Measurements from ENCODE around the gene CLDN7.
A peak's percentile ranks its signal among the peaks of the same experiment; 100 is the strongest.

Gene CLDN7

DNA sequence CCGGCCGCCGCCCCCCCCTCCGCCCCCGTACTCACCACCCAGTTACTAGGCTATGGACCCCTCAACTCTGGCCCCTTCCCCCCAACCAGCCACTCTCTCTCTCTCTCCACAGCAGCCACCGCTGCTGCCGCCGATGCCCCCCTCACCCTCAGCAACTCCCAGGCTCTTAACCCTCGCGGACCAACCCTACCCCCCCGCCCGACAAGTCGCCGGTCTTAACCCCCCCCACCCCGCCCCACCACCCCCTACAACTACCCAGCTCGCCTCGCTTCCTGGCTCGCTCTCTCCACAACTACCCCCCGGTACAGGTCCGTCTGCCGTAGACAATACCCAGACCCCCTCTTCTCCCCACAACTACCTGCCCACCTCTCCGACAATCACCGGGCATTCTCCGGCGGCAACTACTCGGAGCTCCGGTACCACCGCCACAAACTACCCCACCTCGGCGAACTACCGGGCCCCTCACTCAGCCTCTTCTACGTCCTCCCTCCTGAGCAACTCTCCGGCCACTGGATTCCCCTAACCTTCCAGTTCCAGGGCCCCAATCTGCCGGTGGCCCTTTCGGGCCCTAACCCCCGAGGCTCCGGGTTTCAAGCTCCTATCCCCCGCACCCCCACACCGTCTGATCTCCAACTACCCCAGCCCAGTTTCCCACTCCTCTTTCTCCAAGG lies 23.7 kb downstream of the CLDN7 start:
- no peak for DNase-seq (ENCODE audit: low read depth in 1 of 2, low spot score in 1 of 2)

DNA sequence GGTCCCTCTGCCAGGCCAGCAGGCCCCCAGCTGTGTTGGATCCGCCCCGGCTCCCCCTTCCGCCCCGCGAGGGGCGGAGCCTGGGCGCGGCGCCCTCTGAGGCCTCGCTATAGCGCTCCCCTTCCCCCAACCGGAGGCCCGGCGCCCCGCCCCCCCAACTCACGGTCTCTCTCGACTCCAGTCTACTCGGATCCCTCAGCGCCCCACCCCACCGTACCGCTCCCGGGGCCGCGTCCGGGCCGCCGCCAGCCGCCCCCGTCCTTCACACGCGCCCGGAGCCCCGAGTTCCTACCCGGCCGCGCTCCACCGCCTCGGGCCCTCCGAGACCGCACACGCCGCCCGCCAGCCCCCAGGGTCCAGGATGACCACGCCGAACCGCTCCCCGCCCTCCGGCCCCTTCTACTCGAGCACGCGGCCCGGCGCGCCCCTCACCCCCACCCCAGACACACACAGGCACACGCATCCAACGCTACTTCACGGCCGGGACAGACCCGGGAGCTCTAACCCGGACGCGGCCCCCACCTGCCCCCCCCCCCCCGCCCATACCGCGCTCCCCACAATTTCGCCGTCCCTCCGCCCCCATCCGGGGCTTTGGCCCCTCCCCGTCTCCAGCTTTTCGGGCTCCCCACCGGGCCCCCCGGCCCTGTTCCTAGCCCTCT lies 24.4 kb downstream of the CLDN7 start:
- peak; percentile 67 to 71 for DNase-seq (ENCODE audit: low read depth in 1 of 2, low spot score in 1 of 2)

DNA sequence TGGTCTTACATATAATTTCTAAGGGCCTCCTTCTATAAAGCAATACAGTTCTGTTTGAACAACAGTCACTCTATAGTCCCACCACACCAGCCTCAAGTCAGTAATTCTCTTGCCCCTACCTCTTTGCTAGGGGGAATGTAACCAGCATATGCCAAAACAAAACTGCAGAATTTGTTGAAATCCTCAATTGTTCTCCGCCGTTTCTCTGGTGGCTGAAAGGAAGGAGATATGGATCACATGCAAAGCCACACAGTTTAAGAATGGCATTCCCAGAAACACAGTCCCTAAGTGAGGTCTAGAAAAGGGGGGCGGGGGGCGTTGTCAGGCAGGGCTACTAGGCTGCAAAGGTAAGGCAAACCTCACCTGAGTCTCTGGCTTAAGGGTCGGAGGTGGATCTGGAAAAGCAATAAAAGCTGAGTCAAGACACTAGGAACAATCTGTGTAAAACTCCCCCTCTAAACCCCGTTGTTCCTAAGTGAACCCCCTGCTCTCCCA lies 25.0 kb downstream of the CLDN7 start:
- DNase-seq (ENCODE audit: low read depth in 1 of 2, low spot score in 1 of 2) = no peak

DNA sequence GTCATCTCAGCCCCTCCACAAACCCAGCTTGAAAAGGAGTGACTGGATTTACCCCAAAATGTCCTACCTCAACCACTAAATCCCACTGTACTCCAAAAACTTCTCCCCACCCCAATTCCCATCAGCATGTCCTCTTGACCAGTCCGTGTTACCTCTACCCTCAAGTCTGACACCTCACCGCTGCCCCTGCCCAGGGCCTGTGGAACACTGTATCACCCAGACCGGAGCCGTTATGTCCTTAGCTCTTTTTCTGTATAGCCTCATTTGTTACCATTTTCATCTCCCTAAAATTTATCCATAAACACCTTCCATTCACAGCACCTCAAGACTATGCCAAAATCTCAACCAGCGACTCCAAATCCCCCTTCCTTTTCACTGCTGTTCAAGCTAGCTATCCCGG lies 25.5 kb downstream of the CLDN7 start:
- no peak for DNase-seq (ENCODE audit: low read depth in 1 of 2, low spot score in 1 of 2)

DNA sequence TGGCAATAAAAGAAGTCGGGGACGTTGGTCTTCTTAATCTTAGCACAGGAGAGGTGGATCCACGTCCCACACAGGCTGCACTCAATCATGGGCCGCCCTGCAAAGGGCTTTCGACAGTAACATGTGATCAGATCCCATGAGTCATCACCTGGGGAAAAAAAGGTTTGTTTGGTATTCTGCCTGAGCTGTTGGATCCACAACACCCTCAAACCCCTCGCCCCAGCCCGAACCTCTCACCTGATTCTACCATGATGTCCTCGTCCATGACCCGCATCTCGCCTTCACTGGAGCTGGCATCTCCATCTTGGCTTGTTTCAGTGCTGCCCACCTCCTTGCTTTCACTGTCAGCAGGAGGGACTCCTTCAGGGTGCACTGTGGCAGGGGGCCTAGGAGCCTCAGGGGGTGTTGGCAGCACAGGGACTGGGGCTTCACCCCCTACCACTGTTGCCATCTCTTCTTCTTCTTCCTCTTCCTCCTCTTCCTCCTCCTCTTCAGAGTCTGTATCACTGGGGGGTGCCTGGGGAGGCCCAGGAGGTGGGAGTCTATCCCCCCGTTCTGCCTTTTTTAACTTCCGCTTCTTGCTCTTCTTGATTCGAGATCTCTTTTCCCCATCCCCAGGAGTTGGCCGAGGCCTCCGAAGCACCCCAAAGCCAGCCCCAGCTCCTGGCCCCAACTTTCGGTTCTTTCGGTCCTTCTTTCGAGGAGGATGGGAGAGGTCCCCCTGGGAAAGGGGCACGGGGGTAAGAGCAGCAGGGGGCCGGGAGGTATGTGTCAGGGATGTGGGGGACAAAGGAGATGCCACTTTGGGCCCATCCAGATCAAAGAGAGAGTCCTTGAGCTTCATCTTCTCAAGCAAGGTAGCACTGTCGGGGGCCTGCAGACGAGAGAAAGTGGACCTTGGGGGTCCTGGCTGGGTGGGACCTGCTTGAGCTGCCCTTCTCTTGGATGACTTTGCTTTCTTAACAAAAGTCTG lies 26.3 kb downstream of the CLDN7 start:
- DNase-seq (ENCODE audit: low read depth in 1 of 2, low spot score in 1 of 2) = no peak

GRCh38 chr17:7234083-7234951 lies 28.0 kb downstream of the CLDN7 start, which contains the start of gene DVL2:
Gene DVL2, minus strand, starts transcription at chr17:7234517. Its CDS starts 255 bp downstream, at chr17:7234262.
- DNase-seq (ENCODE audit: low read depth in 1 of 2, low spot score in 1 of 2) = peak; percentile 91

DNA sequence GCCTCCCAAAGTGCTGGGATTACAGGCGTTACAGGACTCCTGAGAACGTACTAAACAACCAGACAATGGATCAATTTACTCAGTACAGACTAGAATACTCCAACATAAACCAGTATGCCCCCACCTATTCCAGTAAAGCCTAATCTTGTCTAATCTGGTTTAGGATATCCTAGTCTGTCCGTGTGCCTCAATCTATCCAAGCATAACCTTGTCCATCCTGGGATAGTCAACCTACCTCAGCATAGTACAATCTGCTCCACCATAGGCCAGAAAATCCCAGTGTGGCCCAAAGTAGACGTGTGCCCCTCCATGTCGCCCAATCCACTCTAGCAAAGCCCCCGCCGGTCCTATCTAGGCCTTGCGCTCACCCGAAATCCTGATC lies 28.6 kb downstream of the CLDN7 start:
- no peak for DNase-seq (ENCODE audit: low read depth in 1 of 2, low spot score in 1 of 2)

GRCh38 chr17:7232114-7232513 lies 30.2 kb downstream of the CLDN7 start:
- DNase-seq (ENCODE audit: low read depth in 1 of 2, low spot score in 1 of 2) = no peak

DNA sequence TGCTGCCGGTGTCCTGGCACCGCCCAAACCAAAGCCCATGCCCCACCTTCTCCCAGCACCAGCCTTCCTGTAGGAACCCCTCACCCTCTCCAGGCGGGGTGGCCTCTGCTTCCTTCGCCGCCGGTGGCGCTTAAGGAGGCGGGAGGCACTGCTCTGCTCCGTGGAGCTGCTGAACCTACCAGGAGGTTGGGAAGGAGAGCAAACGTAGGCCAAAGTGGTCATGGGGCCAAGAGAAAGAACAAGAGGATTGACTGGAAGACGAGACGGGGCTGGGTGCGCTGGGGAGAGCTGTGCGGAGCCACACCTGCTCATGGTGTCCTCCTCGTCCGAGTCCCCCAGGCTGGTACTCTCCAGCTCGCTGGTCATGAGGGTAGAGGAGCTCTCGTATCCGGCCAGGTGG lies 32.8 kb downstream of the CLDN7 start:
- DNase-seq (ENCODE audit: low read depth in 1 of 2, low spot score in 1 of 2) = no peak

DNA sequence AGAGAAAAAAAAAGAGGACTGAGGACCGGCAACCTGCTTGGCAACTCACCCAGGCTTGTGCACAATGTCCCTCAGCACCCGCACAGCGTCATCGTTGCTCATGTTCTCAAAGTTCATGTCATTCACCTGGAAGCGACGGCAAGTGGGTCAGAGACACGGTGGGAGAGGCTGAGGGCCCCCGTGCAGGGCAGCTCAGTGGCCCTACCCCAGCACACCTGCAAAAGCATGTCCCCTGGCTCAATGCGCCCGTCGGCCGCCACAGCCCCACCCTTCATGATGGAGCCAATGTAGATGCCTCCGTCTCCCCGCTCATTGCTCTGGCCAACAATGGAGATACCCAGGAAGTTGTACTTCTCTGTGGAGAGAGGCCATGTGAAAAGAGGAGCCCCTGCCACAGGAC lies 33.4 kb downstream of the CLDN7 start:
- no peak for DNase-seq (ENCODE audit: low read depth in 1 of 2, low spot score in 1 of 2)

DNA sequence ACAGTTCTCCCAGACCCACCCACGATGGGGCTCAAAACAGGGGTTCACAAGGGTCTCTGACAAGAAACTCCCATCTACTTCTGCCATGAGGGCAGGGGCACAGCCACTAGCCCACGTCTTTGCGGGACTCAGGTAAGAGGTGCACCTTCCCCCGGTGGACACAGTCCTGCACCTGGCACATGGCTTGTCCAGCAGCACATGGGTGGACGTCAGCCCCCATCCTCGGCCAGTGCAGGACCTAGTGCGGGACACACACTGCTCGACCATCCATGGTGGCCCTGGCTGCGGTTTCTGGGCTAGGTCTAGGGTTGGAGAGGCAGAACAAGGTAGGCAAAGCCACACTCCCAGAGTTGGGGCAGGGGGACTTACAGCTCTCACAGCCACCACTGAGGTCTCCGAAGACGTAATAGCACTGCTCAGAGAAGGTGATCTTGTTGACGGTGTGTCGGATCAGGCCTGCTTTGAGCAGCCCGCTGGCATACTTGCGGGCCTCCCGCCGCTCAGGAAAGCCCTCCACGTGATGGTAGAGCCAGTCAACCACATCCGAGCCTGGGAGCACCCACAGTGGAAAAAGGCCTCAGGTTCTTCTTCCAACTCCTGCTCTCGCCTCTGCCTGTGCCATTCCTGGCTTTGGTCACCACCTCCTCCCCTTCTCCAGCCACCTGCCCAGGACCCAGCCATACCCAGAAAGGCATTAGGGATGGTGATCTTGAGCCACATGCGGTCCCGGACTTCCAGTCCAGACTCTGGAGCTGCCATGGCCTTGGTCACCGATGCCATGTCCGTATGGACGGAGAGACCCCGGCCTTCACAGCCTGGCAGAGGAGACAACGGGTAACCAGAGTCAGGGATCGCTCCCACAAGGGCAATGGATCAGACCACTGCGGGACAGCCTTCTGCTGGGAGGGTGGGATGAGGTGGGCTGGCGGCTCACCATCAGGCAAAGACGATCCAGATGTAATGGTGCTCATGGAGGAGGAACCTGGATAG lies 35.3 kb downstream of the CLDN7 start:
- DNase-seq (ENCODE audit: low read depth in 1 of 2, low spot score in 1 of 2) = no peak

- DNase-seq (ENCODE audit: low read depth in 1 of 2, low spot score in 1 of 2) = no peak
Observed at GRCh38 chr17:7225711-7226331, 36.5 kb downstream of the CLDN7 start.

DNA sequence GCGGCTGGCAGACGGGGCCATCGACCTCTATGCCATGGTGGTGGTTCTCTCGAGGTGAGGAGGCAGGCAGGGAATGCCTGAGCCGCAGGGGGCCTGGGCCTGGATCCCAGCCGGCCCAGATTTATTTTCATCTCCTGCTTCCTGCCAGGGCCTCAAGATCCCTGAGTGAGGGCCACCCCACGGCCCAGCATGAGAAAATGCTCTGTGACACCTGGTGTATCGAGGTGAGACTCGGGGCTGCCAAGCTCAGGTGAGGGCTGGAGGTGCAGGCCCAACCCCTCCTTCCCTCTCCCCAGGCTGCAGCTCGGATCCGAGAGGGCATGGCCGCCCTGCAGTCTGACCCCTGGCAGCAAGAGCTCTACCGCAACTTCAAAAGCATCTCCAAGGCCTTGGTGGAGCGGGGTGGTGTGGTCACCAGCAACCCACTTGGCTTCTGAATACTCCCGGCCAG lies 37.6 kb downstream of the CLDN7 start:
- no peak for DNase-seq (ENCODE audit: low read depth in 1 of 2, low spot score in 1 of 2)

DNA sequence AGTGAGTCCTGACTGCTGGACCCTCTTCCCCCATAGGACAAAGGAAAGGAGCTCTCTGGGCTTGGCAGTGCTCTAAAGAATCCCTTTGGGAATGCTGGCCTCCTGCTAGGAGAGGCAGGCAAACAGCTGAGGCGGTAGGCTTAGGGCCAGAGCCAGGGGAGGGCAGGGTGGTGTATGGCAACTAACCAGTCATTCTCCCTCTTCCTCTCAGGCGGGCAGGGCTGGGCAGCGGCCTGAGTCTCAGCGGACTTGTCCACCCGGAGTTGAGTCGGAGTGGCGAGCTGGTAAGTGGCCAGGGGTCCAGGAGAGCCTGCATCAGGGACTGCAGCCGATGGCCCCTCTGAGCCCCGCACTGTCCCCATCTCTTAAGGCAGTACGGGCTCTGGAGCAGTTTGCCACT lies 38.2 kb downstream of the CLDN7 start:
- DNase-seq (ENCODE audit: low read depth in 1 of 2, low spot score in 1 of 2) = no peak

DNA sequence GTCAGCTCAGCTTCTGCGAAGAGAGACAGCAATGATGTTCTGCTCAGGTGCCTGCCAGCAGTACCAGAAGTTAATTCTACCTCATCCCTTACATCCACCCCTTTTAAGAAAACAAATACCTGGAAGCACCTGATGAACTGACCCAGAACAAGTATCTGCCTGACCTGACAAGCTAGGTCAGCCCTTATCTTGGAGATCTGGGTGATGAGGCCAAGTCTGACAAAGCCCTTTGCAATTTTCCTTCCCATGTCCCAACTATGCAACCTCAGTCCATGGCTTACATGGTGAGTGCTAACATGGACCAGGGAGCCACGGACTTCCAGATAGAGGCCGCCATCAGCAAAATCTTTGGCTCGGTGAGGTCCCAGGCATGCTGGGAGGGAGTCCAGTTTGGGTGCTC lies 38.9 kb downstream of the CLDN7 start:
- DNase-seq (ENCODE audit: low read depth in 1 of 2, low spot score in 1 of 2) = no peak

- DNase-seq (ENCODE audit: low read depth in 1 of 2, low spot score in 1 of 2) = no peak
Observed at GRCh38 chr17:7222972-7223292, 39.3 kb downstream of the CLDN7 start.

DNA sequence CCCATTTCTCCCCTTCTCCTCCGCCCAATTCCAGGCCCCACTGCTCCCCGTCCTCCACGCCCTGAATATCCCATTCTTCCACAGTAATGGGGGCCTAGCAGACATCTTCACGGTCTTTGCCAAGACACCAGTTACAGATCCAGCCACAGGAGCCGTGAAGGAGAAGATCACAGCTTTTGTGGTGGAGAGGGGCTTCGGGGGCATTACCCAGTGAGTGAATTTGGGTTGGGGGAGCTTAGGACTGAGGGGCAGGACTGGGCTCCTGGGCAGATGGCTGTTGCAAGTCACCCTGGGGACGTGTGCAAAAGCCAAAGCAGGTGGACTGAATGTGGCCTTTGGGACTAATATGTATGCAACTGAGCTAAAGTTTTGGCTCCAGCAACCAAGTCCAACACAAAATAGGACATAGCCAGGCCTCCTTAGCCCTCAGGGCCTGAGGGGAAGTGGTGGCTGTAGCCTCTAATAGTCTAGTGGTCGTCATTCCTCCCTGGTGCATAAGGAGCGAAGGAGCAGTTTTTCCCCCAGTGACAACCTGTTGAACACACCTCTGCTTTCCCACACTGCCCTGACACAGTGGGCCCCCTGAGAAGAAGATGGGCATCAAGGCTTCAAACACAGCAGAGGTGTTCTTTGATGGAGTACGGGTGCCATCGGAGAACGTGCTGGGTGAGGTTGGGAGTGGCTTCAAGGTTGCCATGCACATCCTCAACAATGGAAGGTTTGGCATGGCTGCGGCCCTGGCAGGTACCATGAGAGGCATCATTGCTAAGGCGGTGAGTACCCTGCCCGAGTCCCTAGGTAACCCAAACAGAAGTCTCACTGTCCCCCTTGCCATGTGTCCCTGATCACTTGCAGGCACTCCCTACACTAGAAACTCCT lies 39.9 kb downstream of the CLDN7 start:
- DNase-seq (ENCODE audit: low read depth in 1 of 2, low spot score in 1 of 2) = no peak
